ENCODE results near the gene CCL22.

CCL22 gene

DNA sequence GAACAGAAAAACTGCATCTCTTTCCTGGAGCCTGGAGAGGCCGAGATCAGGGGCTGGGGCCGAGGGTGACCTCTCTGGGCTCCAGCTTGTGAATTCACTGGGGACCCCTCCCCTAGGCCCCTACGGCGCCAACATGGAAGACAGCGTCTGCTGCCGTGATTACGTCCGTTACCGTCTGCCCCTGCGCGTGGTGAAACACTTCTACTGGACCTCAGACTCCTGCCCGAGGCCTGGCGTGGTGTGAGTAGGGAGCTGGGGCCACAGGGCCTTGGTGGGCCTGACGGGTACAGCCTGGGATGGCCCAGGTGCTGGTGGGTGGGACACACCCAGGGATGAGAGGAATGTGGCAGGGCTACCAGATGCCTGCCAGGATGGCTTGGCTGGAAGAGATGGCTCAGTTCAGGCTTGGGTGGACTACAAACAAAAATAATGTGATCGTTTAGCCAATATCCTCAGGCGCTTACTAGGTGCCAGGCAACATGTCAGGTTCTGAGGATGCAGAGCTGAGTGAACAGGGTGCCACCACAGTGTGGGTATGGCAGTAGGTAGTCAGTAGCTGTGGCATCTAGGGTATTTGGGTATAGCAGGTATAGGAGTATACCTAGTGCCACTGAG, 1.8 kb downstream of the CCL22 start:
- no peak for DNase-seq (ENCODE audit: low read depth in 1 of 2, low spot score in 1 of 2)
- TF ChIP-seq, protein P1, sequence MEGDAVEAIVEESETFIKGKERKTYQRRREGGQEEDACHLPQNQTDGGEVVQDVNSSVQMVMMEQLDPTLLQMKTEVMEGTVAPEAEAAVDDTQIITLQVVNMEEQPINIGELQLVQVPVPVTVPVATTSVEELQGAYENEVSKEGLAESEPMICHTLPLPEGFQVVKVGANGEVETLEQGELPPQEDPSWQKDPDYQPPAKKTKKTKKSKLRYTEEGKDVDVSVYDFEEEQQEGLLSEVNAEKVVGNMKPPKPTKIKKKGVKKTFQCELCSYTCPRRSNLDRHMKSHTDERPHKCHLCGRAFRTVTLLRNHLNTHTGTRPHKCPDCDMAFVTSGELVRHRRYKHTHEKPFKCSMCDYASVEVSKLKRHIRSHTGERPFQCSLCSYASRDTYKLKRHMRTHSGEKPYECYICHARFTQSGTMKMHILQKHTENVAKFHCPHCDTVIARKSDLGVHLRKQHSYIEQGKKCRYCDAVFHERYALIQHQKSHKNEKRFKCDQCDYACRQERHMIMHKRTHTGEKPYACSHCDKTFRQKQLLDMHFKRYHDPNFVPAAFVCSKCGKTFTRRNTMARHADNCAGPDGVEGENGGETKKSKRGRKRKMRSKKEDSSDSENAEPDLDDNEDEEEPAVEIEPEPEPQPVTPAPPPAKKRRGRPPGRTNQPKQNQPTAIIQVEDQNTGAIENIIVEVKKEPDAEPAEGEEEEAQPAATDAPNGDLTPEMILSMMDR (IDR thresholded peaks at IDR 0.05; ENCODE audit: insufficient read depth, low read length) = no peak
- TF ChIP-seq POLR2AphosphoS5 (IDR thresholded peaks at IDR 0.05; ENCODE audit: low read depth) (no peak), GABPA (IDR thresholded peaks at IDR 0.05; ENCODE audit: low read depth) (no peak), SPI1 (IDR thresholded peaks at IDR 0.05; ENCODE audit: borderline replicate concordance, low read depth) (no peak)
- TF ChIP-seq, protein P2, sequence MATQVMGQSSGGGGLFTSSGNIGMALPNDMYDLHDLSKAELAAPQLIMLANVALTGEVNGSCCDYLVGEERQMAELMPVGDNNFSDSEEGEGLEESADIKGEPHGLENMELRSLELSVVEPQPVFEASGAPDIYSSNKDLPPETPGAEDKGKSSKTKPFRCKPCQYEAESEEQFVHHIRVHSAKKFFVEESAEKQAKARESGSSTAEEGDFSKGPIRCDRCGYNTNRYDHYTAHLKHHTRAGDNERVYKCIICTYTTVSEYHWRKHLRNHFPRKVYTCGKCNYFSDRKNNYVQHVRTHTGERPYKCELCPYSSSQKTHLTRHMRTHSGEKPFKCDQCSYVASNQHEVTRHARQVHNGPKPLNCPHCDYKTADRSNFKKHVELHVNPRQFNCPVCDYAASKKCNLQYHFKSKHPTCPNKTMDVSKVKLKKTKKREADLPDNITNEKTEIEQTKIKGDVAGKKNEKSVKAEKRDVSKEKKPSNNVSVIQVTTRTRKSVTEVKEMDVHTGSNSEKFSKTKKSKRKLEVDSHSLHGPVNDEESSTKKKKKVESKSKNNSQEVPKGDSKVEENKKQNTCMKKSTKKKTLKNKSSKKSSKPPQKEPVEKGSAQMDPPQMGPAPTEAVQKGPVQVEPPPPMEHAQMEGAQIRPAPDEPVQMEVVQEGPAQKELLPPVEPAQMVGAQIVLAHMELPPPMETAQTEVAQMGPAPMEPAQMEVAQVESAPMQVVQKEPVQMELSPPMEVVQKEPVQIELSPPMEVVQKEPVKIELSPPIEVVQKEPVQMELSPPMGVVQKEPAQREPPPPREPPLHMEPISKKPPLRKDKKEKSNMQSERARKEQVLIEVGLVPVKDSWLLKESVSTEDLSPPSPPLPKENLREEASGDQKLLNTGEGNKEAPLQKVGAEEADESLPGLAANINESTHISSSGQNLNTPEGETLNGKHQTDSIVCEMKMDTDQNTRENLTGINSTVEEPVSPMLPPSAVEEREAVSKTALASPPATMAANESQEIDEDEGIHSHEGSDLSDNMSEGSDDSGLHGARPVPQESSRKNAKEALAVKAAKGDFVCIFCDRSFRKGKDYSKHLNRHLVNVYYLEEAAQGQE (IDR thresholded peaks at IDR 0.05; ENCODE audit: insufficient replicate concordance, low read depth) = no peak
- Histone ChIP-seq H3K4me3 (replicated peaks; ENCODE audit: insufficient read depth, low read length) (no peak overlapping the region), H3K27me3 (ENCODE audit: insufficient read depth, poor library complexity, severe bottlenecking) (peaks cover 3% of the 10 kb centered on the region), H3K27ac (replicated peaks) (no peak overlapping the region)

DNA sequence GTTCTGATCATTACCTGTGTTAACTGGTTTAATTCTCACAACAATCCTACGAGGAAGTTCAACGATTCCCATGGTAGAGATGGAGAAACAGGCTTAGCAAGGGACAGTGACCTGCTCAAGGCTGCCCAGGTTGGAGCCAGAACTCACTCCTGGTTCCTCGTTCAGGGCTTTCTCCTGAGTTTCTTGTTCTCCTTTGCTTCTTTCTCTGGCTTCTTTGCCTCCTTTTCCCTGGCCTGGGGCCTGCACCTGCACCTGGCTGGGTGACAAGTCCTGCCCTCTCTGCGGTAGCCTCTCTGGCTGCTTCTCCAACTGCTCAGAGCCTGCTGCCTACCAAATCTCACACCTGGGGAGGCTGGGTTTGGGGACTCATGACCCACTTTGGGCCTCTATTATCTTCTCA, 2.8 kb downstream of the CCL22 start:
- DNase-seq (ENCODE audit: low read depth in 1 of 2, low spot score in 1 of 2) = no peak
- Histone ChIP-seq H3K27ac (replicated peaks) (no peak overlapping the region), H3K4me3 (replicated peaks; ENCODE audit: insufficient read depth, low read length) (no peak overlapping the region), H3K27me3 (ENCODE audit: insufficient read depth, poor library complexity, severe bottlenecking) (peaks cover 3% of the 10 kb centered on the region)
- TF ChIP-seq, protein P2 (IDR thresholded peaks at IDR 0.05; ENCODE audit: insufficient replicate concordance, low read depth) = no peak
- TF ChIP-seq POLR2AphosphoS5 (IDR thresholded peaks at IDR 0.05; ENCODE audit: low read depth) (no peak), GABPA (IDR thresholded peaks at IDR 0.05; ENCODE audit: low read depth) (no peak), SPI1 (IDR thresholded peaks at IDR 0.05; ENCODE audit: borderline replicate concordance, low read depth) (no peak)
- TF ChIP-seq, protein P1 (IDR thresholded peaks at IDR 0.05; ENCODE audit: insufficient read depth, low read length) = no peak

DNA sequence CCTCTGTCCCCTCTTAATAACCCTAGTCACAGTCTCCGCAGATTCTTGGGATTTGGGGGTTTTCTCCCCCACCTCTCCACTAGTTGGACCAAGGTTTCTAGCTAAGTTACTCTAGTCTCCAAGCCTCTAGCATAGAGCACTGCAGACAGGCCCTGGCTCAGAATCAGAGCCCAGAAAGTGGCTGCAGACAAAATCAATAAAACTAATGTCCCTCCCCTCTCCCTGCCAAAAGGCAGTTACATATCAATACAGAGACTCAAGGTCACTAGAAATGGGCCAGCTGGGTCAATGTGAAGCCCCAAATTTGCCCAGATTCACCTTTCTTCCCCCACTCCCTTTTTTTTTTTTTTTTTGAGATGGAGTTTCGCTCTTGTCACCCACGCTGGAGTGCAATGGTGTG, 5.6 kb downstream of the CCL22 start:
- Histone ChIP-seq H3K27me3 (ENCODE audit: insufficient read depth, poor library complexity, severe bottlenecking) (peaks cover 3% of the 10 kb centered on the region), H3K27ac (replicated peaks) (no peak overlapping the region)
- TF ChIP-seq, protein P2 (IDR thresholded peaks at IDR 0.05; ENCODE audit: insufficient replicate concordance, low read depth) = no peak
- TF ChIP-seq POLR2AphosphoS5 (IDR thresholded peaks at IDR 0.05; ENCODE audit: low read depth) = no peak

More for the DNA sequence above, 5.6 kb downstream of the CCL22 start:
- no peak overlapping the region for H3K4me3 ChIP-seq (replicated peaks; ENCODE audit: insufficient read depth, low read length)
- no peak for DNase-seq (ENCODE audit: low read depth in 1 of 2, low spot score in 1 of 2)
